GM12873 (cell line): ENCODE measurements around the gene PPFIA2.

ENCODE experiments used
- TF ChIP-seq, protein P1 (sequence below): IDR thresholded peaks from 2 replicates; pipeline ENCODE4 v1.5.1; 2012; ENCODE audit warnings: low read depth, mild to moderate bottlenecking, moderate library complexity, low read length, control low read depth; ENCODE audit not compliant: insufficient read depth; ENCODE audit errors: missing control alignments

Gene PPFIA2

DNA sequence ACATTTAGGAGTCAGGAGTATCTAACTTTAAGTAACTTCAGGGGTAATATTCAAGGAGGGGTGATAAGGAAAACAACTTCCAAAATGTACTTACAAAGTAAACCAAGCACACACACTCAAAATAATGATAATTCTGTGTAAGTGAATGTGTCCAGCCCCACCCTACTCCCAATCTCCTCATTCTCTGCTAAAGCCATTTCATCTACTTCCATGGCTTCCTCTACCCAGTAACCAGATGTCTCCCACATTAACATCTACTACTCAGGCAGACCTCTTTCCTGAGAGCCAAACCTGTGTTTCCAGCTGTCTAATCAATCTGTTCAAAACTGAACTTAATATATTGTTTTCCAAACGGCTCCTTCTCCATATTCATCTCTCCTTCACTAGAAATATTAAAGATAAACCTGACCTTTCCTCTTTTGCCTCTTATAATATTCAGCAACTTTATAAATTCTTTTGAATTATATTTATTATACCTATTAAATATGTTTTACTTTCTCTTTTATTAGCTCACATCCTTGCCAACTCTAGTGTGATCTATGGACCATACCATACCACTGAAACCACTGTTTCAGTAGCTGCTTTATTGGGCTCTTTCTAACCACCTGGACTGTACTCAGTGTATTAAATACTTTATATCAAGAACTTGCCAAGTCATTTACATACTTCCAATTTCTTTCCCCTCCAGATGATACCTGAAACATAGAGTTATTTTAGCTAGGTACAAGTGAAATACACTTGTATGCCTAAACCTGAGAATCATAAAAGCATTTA lies 170.7 kb downstream of the PPFIA2 start:
- TF ChIP-seq, protein P1, sequence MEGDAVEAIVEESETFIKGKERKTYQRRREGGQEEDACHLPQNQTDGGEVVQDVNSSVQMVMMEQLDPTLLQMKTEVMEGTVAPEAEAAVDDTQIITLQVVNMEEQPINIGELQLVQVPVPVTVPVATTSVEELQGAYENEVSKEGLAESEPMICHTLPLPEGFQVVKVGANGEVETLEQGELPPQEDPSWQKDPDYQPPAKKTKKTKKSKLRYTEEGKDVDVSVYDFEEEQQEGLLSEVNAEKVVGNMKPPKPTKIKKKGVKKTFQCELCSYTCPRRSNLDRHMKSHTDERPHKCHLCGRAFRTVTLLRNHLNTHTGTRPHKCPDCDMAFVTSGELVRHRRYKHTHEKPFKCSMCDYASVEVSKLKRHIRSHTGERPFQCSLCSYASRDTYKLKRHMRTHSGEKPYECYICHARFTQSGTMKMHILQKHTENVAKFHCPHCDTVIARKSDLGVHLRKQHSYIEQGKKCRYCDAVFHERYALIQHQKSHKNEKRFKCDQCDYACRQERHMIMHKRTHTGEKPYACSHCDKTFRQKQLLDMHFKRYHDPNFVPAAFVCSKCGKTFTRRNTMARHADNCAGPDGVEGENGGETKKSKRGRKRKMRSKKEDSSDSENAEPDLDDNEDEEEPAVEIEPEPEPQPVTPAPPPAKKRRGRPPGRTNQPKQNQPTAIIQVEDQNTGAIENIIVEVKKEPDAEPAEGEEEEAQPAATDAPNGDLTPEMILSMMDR: no peak

DNA sequence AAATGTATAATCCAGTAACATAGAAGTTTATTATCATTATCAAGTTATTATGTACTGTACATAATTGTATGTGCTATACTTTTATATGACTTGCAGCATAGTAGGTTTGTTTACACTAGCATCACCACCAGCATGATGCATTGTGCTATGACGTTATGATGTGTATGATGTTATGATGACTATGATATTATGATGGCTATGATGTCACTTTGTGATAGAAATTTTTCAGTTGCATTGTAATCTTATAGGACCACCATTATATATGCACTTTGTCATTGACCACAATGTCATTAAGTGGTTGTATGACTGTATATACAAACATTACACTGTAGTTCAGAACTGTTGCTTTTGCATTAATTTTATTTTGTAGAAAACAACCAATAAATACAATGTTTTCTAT lies 173.4 kb downstream of the PPFIA2 start:
- TF ChIP-seq, protein P1: no peak

DNA sequence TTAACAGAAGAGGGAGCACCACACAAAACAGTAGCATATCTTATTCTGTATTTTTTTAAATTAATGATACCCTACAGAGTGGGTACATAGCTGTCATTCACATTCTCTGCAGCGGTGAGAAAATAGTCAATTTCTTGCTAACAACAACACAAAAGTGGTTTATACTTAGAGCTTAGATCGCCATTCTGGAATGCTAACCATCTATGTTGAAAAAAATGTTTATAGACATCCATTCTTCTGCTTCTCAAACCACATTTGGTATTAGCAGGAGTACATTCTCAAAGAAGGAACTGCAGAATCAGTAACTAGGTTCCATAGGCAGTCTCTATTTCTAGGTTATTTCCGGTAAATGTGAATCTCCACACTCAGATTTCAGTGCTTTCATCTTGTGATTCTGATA lies 185.9 kb downstream of the PPFIA2 start:
- TF ChIP-seq, protein P1: no peak

DNA sequence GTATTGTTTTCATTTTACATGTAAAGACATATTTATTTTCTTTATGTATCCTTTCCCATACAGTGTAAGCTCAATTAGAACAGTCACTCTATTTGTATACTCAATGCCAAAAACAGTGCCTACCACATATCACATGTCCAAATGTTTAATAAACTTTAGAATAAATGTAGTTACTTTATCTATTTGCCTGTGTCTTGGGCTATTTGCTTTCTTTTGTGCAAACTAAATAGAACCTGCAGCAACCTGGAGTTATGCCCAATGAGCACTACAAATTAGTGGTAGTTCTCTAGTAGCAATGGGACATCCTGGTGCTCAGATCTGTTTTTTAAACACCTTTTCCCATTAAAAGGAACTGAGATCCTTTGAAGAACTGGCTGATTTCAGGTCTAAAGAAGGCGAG lies 186.7 kb downstream of the PPFIA2 start:
- TF ChIP-seq, protein P1: no peak

DNA sequence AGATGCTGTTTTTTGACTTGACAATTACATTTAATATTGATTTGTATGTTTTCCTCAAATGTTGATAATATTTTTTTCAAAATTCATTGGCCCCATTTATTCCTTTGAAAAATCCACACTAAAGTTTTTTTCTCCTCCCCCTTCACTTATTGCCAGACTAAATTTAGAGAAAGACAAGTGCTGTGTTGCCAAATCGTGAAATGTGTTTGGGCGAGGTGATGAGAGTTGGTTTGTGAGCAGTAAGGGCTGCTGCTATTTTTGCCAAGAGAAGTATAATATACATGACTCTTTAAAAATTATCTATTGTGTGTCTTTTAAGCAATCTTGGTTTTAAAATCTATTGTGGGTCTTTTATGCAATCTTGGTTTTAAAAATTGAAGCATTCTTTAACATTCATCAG lies 188.9 kb downstream of the PPFIA2 start:
- TF ChIP-seq, protein P1: no peak

DNA sequence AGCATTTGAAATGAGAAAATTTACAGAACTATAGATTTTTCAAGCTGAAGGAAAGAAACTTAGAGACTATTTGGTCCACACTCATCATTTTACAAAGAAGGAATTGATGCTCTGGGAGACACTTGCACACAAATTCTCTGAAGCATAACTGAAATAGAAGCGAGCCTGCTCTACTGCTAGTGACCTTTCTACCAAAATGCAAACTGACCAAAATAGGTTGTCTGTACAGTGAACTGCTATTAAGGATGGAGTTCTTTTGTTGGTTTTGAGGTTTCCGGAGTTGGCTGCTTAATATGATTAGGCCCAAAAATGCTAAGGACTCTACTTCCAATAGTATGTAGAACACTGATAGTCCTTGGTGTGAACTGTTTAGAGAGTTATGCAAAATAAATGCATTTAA lies 194.9 kb downstream of the PPFIA2 start:
- TF ChIP-seq, protein P1: no peak

DNA sequence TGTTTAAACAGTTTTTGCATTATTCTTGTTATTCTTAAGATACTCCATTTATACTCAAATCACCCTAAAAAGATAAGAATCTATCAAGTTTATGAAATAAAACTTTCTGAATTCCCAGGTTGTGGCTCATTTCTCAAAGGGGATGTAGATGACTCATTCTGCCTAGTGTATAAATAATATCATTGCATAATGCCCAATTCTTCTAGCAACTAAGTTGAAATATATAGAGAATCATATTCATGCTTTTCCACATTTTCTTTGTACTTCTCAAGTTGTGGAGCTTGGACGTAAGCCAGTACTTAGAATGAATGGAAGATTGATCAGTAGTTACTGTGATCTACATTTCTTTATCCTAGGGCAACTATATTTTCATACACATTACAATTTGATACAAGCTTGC lies 201.1 kb downstream of the PPFIA2 start:
- TF ChIP-seq, protein P1: no peak
